Mammary epithelial cell (primary cell): ENCODE measurements around the gene AQP2.

ENCODE experiments used
- EZH2 ChIP-seq: IDR thresholded peaks from 2 replicates; pipeline ENCODE4 v1.6.1; 2012; ENCODE audit warnings: low read length, inconsistent platforms, borderline replicate concordance
- TF ChIP-seq, protein P1 (sequence below), 2 donors: IDR thresholded peaks in 1 of 2; conservative IDR thresholded peaks in 1 of 2; 2 replicates each; pipeline ENCODE4 v1.5.1; 2011 to 2012; ENCODE audit warnings: inconsistent platforms in 2 of 2, low read length in 2 of 2, mild to moderate bottlenecking in 2 of 2, control low read depth in 1 of 2, low read depth in 1 of 2; ENCODE audit not compliant: insufficient read depth in 1 of 2; ENCODE audit errors: extremely low read depth in 1 of 2

DNA sequence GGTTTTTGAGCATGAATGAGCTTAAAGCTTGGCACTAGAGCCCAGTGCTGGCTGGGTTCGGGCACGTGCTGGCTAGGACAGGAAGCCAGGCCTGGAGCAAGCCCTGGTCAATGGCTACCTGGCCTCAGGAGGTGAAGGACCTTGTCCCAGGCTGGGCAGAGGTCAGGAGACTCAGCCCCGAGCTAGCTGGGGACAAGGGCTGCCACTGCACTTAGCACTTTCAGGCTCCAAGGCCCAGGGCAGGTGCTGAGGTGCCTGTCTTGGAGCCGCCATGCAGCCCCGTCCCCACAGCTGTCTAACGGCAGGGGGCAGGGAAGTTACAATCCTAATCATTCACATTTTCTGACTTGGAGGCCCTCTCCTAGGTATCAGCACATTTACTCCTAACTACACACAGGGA lies 17.9 kb downstream of the AQP2 start:
- TF ChIP-seq, protein P1, sequence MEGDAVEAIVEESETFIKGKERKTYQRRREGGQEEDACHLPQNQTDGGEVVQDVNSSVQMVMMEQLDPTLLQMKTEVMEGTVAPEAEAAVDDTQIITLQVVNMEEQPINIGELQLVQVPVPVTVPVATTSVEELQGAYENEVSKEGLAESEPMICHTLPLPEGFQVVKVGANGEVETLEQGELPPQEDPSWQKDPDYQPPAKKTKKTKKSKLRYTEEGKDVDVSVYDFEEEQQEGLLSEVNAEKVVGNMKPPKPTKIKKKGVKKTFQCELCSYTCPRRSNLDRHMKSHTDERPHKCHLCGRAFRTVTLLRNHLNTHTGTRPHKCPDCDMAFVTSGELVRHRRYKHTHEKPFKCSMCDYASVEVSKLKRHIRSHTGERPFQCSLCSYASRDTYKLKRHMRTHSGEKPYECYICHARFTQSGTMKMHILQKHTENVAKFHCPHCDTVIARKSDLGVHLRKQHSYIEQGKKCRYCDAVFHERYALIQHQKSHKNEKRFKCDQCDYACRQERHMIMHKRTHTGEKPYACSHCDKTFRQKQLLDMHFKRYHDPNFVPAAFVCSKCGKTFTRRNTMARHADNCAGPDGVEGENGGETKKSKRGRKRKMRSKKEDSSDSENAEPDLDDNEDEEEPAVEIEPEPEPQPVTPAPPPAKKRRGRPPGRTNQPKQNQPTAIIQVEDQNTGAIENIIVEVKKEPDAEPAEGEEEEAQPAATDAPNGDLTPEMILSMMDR (conservative IDR thresholded peaks at IDR 0.05 in 1 of 2, IDR thresholded peaks at IDR 0.05 in 1 of 2; ENCODE audit: extremely low read depth in 1 of 2, insufficient read depth in 1 of 2, low read depth in 1 of 2, low read length in 2 of 2), result no peak
- no peak for TF ChIP-seq EZH2
